ENCODE data around the gene EPRS1. TPM values are rescaled to one million over a fixed set of nuclear protein-coding genes. Genes with fewer than 3 reads are reported as not detected.

The EPRS1 gene
- total and polyA plus RNA-seq, 9 of the 15 experiments (the other 6 are each of a cell fraction or from before 2014, with no cell fraction given) = 129 to 291 (median 248) TPM

DNA sequence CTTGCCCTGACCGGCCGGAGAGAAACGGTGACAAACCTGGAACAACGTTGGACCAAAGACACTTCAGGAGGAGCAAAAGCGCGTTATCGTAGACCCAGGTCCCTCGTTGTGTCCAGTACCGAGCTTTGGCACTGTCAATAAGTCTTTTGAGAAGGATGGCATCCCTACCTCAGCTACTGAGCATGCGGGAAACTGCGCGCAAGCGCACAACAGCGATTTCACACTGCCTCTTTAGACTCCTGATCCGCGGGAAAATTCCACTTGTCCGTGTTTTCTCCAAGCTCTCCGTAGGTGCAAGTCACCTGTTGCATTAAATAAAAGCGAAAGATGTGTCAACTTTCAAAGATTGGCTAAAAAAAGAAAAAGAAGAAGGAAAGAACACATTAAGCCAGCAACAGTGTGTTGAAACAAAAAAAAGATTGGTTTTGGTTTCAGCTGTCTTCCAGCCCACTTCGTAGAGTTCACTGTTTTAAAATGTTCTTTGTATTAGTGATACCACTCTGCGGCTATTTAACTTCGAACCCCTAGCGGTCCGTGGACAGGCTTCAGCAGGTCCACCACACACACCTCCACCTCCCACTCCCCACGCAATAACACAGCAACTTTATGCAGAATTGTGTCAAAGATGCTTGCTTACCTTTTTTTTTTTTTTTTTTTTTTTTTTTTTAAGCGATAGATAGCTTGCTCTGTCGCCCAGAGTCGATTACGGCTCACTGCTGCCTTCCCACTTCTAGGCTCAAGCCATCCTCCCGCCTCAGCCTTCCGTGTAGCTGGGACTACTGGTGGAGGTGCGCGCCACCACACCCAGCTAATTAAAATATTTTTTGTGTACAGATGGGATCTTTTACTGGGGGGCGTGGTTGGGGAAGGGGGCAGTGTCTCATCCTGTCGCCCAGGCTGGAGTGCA, 43.6 kb upstream of the EPRS1 start, which contains the start of gene BPNT1 (continued):
- TF ChIP-seq, protein P1, sequence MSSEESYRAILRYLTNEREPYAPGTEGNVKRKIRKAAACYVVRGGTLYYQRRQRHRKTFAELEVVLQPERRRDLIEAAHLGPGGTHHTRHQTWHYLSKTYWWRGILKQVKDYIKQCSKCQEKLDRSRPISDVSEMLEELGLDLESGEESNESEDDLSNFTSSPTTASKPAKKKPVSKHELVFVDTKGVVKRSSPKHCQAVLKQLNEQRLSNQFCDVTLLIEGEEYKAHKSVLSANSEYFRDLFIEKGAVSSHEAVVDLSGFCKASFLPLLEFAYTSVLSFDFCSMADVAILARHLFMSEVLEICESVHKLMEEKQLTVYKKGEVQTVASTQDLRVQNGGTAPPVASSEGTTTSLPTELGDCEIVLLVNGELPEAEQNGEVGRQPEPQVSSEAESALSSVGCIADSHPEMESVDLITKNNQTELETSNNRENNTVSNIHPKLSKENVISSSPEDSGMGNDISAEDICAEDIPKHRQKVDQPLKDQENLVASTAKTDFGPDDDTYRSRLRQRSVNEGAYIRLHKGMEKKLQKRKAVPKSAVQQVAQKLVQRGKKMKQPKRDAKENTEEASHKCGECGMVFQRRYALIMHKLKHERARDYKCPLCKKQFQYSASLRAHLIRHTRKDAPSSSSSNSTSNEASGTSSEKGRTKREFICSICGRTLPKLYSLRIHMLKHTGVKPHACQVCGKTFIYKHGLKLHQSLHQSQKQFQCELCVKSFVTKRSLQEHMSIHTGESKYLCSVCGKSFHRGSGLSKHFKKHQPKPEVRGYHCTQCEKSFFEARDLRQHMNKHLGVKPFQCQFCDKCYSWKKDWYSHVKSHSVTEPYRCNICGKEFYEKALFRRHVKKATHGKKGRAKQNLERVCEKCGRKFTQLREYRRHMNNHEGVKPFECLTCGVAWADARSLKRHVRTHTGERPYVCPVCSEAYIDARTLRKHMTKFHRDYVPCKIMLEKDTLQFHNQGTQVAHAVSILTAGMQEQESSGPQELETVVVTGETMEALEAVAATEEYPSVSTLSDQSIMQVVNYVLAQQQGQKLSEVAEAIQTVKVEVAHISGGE (CRISPR knock-in tag; IDR thresholded peaks at IDR 0.05) = peak in 1 of 3 experiments; percentile 69; a peak in 1 of 6 replicates
- TF ChIP-seq GABPA (tag; conservative IDR thresholded peaks at IDR 0.05; ENCODE audit: low read depth) = peak; percentile 45; the same call in 1 of the 2 replicates
- no peak for TF ChIP-seq ZC3H8 (IDR thresholded peaks at IDR 0.05)
- TF ChIP-seq POLR2G (IDR thresholded peaks at IDR 0.05; ENCODE audit: low read depth, low read length) = 0 out of 2 replicates have a peak, but pooled peaks have one; percentile 26
- TF ChIP-seq, protein P2, sequence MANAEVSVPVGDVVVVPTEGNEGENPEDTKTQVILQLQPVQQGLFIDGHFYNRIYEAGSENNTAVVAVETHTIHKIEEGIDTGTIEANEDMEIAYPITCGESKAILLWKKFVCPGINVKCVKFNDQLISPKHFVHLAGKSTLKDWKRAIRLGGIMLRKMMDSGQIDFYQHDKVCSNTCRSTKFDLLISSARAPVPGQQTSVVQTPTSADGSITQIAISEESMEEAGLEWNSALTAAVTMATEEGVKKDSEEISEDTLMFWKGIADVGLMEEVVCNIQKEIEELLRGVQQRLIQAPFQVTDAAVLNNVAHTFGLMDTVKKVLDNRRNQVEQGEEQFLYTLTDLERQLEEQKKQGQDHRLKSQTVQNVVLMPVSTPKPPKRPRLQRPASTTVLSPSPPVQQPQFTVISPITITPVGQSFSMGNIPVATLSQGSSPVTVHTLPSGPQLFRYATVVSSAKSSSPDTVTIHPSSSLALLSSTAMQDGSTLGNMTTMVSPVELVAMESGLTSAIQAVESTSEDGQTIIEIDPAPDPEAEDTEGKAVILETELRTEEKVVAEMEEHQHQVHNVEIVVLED (CRISPR knock-in tag; IDR thresholded peaks at IDR 0.05) = peak; percentile 38
- TF ChIP-seq, protein P3, sequence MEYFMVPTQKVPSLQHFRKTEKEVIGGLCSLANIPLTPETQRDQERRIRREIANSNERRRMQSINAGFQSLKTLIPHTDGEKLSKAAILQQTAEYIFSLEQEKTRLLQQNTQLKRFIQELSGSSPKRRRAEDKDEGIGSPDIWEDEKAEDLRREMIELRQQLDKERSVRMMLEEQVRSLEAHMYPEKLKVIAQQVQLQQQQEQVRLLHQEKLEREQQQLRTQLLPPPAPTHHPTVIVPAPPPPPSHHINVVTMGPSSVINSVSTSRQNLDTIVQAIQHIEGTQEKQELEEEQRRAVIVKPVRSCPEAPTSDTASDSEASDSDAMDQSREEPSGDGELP (CRISPR knock-in tag; IDR thresholded peaks at IDR 0.05; ENCODE audit: borderline replicate concordance) = peak; percentile 83
- TF ChIP-seq ZFP1 (CRISPR knock-in tag; IDR thresholded peaks at IDR 0.05) = no peak
- peak; percentile 44; the same call in 1 of the 2 replicates for TF ChIP-seq ZBTB7A (IDR thresholded peaks at IDR 0.05; ENCODE audit: borderline replicate concordance, control insufficient read depth, low read depth, low read length)
- peak; percentile 37; the same call in 1 of the 2 replicates for TF ChIP-seq SMARCE1 (IDR thresholded peaks at IDR 0.05)
- TF ChIP-seq ESRRB (CRISPR knock-in tag; IDR thresholded peaks at IDR 0.05; ENCODE audit: borderline replicate concordance) = no peak
- 0 out of 2 replicates have a peak, but pooled peaks have one; percentile 56 for TF ChIP-seq BRD4 (IDR thresholded peaks at IDR 0.05)
- TF ChIP-seq MTA1 (IDR thresholded peaks at IDR 0.05; ENCODE audit: borderline replicate concordance) = peak; percentile 56; the same call in 1 of the 2 replicates
- TF ChIP-seq CREM (IDR thresholded peaks at IDR 0.05; ENCODE audit: low read depth) = peak; percentile 74
- no peak for TF ChIP-seq SP2 (IDR thresholded peaks at IDR 0.05; ENCODE audit: extremely low read depth, low read depth, low read length, poor library complexity, severe bottlenecking)
- TF ChIP-seq, protein P4, sequence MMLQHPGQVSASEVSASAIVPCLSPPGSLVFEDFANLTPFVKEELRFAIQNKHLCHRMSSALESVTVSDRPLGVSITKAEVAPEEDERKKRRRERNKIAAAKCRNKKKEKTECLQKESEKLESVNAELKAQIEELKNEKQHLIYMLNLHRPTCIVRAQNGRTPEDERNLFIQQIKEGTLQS (IDR thresholded peaks at IDR 0.05) = no peak; the same call in 1 of the 2 replicates
- TF ChIP-seq, protein P4 (CRISPR knock-in tag; conservative IDR thresholded peaks at IDR 0.05) = peak; percentile 82; the same call in 1 of the 2 replicates
- peak; percentile 71 for TF ChIP-seq RB1 (IDR thresholded peaks at IDR 0.05; ENCODE audit: low read depth)
- no peak for TF ChIP-seq HDAC8 (tag; IDR thresholded peaks at IDR 0.05)
- peak; percentile 34 for TF ChIP-seq TAF9B (IDR thresholded peaks at IDR 0.05; ENCODE audit: partially characterized antibody)
- TF ChIP-seq MEIS2 (IDR thresholded peaks at IDR 0.05; ENCODE audit: partially characterized antibody) = peak; percentile 66
